HG03108 (cell line): ENCODE measurements around the gene ARCN1.
A peak's percentile ranks its signal among the peaks of the same experiment; 100 is the strongest.

Experiments used
- ATAC-seq: cut with Tn5 transposase; IDR thresholded peaks from one replicate; pipeline ENCODE4 v1.9.1; 2021; ENCODE audit warnings: moderate library complexity; ENCODE audit not compliant: unreplicated experiment

Gene ARCN1

DNA sequence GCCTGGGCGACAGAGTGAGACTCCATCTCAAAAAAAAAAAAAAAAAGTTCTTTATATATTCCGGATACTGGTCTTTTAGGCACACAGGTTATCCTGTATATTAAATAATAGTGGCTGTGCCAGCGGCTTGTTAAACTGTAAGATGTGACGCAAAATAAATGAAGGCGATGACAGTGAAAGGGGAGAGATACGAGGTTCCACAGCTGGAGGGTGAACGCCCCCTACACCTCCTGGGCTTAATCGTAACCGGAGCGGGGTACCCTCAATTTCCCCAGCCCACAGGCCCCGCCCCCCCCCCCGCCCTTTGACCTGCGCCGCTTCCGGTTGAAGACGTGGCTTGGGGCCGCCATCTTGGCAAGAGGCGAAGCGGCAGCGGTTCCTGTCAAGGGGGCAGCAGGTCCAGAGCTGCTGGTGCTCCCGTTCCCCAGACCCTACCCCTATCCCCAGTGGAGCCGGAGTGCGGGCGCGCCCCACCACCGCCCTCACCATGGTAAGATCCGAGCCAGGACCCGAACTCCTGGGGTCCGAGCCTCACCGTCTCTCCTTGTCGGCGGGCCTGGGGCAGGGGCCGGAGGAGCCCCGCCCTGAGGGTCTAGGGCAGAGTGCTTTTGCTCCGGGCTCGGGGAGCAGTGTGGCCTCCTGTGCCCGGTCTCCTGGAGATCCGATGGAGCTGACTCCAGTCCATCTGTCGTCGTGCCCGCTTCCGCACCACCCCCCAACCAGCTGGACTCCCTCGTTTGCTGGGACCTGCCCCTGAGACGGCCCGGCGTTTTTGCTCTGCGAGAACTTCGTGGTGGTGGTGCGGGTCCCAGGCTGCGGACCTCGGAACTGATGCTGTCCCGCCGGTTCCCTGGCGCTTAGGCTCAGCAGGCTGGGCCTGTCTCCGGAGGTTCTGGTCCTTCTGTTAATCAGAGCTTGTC is at the start of gene ARCN1:
Gene ARCN1 (plus strand): TSS at position 349 of the 920 bp plus-strand sequence. CDS start 139 bp downstream, at position 488.
- peak; percentile 57 for ATAC-seq

DNA sequence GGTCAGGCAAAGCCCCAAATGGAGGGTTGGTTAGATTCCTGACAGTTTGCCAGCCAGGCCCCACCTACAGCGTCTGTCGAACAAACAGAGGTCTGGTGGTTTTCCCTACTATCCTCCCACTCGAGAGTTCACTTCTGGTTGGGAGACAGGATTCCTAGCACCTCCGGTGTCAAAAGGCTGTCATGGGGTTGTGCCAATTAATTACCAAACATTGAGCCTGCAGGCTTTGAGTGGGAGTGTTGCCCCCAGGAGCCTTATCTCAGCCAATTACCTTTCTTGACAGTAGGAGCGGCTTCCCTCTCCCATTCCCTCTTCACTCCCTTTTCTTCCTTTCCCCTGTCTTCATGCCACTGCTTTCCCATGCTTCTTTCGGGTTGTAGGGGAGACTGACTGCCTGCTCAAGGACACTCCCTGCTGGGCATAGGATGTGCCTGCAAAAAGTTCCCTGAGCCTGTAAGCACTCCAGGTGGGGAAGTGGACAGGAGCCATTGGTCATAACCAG is 49.6 kb upstream of the ARCN1 start:
- ATAC-seq, result no peak

DNA sequence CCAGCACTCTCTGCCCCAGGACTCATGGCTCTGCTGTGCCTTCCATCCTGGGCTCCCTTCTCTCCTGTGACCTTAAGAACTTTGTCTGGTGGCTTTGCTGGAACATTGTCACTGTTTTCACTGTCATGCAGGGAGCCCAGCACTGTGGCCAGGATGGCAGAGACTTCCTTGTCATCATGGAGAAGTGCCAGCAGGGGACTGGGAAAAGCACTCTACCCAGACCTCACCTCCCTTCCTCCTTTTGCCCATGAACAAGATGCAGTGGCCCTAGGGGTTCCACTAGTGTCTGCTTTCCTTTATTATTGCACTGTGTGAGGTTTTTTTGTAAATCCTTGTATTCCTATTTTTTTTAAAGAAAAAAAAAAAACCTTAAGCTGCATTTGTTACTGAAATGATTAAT is 47.9 kb upstream of the ARCN1 start:
- no peak for ATAC-seq

DNA sequence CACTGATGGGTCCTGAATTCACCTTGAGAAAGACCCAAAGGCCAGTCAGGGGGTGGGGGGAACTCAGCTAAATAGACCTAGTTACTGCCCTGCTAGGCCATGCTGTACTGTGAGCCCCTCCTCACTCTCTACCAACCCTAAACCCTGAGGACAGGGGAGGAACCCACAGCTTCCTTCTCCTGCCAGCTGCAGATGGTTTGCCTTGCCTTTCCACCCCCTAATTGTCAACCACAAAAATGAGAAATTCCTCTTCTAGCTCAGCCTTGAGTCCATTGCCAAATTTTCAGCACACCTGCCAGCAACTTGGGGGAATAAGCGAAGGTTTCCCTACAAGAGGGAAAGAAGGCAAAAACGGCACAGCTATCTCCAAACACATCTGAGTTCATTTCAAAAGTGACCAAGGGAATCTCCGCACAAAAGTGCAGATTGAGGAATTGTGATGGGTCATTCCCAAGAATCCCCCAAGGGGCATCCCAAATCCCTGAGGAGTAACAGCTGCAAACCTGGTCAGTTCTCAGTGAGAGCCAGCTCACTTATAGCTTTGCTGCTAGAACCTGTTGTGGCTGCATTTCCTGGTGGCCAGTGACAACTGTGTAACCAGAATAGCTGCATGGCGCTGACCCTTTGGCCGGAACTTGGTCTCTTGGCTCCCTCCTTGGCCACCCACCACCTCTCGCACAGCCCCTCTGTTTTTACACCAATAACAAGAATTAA is 47.3 kb upstream of the ARCN1 start:
- no peak for ATAC-seq

DNA sequence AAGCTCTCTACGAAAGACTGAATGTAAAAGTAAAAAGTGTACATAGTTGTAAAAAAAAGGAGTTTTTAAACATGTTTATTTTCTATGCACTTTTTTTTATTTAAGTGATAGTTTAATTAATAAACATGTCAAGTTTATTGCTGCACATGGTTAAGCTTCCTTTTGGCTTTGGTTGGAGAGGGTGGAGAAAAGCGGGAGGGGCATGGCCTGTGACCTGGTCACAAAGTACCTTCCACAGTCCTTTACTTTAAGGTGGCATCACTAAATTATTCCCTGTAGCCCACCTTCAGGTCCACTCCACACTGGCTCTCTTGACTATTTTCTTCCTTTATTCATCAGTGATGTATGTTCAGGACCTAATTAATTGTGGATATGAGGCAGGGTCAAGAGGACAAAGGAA is 45.5 kb upstream of the ARCN1 start:
- no peak for ATAC-seq

DNA sequence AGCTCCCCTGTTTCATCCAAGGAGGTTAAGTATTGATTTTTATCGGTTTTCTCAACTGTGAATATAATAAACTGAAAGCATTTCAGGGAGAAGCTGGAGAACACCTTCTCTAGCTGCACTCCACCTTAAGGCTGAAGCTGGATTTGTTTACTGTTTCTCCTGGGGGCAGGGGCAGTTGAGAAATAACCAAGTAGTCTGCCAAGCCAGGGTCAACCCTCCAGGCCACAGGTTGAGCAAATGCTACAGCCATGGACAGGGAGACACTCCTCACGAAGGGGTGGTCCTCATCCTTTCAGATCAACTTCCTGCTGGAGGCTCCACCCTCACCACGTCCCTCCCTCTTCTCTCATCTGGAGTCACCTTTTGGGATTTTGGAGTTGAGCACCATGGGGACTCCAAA is 45.1 kb upstream of the ARCN1 start, which contains the start of gene TTC36:
Gene TTC36 (plus strand): TSS at position 366 of the 400 bp plus-strand sequence. CDS start 21 bp downstream, at position 387.
- no peak for ATAC-seq

DNA sequence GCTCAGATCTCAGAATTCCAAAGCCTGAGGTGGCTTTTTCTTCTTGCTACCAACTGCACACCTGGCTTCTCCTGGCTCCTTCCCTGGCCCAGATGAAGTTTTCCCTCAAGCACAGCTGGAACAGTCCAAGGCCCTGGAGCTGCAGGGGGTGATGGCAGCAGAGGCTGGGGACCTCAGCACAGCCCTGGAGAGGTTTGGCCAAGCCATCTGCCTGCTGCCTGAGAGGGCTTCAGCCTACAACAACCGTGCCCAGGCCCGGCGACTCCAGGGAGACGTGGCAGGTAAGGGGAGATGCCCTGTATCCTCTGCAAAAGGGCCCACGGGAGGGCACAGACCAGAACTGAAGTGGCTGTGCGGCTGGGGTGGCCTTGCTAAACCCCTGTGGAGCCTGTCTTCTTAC is 43.7 kb upstream of the ARCN1 start:
- no peak for ATAC-seq

DNA sequence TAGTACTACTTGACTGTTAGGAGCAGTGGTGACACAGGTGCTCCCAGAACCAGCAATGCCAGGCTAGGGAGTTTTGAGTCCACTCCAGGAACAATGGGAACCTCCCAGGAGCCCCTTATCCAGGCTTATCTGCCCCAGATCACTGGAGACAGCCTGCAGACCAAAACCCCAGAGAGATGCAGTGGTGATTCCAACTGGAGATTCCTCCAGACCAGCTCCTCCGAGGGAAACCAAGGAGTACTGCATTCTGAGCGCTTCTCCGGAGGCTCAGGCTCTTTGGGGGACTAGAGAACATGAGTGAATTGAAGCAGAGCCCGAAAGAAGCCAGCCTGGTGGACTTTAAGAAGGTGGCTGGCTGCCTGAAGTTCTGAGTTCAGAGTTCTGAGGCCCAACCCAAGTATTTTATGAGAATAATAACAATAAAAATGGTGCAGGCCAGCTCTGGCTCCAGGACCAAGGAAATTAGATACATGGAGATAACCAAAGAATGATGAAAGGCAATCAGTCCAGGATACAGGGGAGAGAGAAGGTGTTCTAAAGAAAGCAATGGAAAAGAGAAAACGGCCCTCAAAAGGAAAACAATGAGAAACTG is 42.5 kb upstream of the ARCN1 start:
- no peak for ATAC-seq

DNA sequence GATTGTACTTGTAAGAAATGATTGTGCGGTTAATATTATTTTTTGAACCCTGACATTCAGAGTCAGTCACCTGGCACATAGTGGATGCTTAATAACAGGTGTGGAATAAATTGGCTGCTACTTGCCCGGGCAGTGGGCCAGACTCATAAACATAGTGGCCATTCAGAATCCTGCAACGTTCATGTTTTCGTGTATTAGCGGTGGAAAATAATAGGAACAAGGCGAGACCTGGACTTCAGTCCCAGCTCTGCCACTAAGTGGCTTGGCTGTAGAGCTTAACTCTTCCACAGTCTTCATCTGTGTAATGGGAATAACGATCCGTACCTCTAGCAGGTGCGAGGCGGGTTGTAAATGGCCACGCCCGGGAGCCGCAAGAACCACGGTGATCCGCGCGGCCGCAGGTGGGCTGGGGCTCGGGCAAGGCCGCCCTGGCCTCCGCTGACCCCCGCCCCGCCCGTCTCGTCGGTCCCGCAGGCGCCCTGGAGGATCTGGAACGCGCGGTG is 42.0 kb upstream of the ARCN1 start:
- ATAC-seq, result no peak

DNA sequence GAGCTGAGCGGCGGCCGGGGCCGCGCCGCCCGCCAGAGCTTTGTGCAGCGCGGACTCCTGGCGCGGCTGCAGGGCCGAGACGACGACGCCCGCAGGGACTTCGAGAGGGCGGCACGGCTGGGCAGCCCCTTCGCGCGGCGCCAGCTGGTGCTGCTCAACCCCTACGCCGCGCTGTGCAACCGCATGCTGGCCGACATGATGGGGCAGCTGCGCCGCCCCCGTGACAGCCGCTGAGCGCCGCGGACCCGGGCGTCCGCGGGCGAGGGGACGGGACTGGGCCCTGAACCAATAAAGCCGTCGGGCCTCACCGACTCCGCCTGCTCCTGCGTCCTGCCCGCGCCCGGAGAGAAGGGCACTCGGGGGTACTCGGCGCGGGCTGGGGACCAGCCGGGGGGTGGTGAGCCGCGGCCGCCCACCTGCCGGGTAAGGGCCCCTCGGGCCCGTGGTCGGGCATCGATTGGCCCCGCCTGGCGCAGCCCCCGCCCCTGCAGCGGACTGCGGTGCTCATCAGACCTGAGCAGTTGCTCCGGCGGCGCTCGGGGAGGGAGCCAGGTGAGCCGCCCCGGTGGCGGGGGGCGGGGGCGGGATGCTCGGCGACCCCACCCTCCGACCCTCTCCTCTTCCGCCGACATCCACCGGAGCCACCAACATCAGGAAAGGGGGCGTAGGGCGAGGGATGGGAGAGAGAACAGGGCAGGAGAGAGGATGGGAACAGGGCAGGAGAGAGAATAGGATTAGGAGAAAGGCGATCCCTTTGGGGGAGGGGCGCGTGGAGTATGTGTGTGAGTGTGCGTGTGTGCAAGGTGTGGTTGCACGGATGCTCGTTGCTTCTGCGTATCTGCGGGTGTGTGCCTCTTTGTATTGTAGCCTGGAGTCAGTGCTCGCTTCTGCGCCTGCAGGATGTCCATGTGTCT is 41.3 kb upstream of the ARCN1 start, which contains the start of gene TMEM25:
Gene TMEM25 (plus strand): TSS at position 510 of the 914 bp plus-strand sequence. CDS start 610 bp downstream, outside the sequence.
- peak; percentile 68 for ATAC-seq

DNA sequence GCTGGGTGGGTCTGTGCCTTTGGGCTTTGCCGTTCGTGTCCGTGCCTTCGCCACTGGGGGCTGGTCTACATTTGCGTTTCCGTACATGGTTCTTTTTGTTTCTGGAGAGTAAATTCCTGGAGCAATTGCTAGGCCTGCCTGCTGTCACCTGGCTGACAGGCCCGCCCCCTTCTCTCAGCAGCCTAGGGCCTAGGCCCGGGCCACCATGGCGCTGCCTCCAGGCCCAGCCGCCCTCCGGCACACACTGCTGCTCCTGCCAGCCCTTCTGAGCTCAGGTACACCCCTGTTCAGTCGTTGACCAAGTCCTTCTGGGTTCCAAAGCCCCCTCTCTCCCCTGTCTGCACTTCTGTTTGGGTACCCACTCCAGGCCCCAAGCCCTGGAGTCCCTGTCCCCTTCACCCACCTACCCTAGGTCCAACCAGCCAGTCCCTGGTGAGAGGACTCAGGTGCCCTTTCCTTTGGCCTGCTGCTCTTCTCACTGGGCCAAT is 40.6 kb upstream of the ARCN1 start:
- no peak for ATAC-seq

DNA sequence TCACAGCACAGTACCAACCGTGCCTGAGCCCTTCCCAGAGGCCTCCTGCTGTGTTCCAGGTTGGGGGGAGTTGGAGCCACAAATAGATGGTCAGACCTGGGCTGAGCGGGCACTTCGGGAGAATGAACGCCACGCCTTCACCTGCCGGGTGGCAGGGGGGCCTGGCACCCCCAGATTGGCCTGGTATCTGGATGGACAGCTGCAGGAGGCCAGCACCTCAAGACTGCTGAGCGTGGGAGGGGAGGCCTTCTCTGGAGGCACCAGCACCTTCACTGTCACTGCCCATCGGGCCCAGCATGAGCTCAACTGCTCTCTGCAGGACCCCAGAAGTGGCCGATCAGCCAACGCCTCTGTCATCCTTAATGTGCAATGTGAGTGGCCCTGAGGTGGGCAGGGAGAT is 40.1 kb upstream of the ARCN1 start:
- no peak for ATAC-seq

DNA sequence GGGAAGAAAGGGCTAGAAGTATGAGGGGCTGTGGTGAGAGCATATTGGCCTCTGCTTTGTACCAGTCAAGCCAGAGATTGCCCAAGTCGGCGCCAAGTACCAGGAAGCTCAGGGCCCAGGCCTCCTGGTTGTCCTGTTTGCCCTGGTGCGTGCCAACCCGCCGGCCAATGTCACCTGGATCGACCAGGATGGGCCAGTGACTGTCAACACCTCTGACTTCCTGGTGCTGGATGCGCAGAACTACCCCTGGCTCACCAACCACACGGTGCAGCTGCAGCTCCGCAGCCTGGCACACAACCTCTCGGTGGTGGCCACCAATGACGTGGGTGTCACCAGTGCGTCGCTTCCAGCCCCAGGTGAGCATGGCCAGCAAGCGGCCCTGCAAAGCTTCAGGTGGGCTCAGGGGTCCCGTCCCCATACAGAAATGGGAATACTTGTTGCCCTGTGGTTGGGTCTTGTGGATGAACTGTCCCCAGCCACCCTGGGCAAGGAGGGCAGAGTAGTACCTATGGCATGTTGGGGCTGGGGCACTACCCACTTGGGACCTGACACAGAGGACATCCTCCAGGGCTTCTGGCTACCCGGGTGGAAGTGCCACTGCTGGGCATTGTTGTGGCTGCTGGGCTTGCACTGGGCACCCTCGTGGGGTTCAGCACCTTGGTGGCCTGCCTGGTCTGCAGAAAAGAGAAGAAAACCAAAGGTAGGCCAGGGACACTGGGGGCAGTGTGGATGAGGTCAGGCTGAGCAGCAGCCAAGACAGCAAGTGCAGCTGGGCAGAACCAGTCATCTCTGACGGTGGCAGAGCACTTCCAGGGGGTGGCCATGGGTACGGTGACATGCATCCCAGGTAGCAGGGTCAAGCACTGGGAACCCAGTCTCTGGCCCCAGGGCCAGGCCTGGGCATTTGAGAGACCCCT is 39.1 kb upstream of the ARCN1 start:
- ATAC-seq, result no peak

DNA sequence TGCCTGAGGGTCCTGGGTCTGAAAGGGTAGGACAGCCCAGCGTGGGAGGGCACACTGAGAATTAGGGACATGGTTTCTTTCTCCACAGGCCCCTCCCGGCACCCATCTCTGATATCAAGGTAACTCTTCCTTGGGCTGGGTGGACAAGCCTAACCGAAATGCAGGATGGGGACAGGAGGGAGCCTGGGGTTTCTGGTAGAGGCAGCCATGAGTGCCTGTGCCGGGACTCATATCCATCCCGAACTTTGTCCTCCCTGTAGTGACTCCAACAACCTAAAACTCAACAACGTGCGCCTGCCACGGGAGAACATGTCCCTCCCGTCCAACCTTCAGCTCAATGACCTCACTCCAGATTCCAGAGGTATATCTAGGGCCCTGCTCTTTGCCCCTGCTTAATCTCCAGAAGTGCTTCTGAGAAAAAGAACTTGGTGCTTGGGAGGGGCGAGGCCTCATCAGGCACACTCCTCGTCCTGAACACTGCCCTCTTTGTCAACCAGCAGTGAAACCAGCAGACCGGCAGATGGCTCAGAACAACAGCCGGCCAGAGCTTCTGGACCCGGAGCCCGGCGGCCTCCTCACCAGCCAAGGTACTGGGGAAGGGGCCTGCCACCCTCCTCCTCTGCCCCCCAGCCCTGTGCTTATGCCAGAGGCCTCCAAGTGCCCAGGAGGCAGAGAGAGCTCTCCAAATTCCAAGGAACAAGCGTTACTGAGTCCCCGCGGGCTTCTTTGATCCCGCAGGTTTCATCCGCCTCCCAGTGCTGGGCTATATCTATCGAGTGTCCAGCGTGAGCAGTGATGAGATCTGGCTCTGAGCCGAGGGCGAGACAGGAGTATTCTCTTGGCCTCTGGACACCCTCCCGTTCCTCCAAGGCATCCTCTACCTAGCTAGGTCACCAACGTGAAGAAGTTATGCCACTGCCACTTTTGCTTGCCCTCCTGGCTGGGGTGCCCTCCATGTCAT is 38.2 kb upstream of the ARCN1 start:
- ATAC-seq, result no peak

DNA sequence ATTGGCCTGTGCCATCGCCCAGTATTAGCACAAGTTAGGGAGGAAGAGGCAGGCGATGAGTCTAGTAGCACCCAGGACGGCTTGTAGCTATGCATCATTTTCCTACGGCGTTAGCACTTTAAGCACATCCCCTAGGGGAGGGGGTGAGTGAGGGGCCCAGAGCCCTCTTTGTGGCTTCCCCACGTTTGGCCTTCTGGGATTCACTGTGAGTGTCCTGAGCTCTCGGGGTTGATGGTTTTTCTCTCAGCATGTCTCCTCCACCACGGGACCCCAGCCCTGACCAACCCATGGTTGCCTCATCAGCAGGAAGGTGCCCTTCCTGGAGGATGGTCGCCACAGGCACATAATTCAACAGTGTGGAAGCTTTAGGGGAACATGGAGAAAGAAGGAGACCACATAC is 36.9 kb upstream of the ARCN1 start:
- ATAC-seq, result no peak

DNA sequence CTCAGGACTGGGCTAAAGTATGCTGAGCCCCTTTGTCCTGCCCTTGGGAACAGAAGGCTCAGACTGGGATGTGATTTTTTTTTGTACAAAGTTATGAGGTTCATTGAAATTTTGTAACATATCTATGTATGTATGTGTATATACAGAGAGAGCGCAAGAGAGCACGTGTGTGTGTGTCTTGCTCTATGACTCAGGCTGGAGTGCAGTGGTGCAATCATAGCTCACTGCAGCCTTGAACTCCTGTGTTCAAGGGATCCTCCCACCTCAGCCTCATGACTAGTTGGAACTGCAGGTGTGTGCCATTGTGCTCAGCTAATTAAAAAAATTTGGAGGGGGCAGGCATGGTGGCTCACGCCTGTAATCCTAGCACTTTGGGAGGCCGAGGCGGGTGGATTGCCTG is 35.5 kb upstream of the ARCN1 start:
- ATAC-seq, result no peak

DNA sequence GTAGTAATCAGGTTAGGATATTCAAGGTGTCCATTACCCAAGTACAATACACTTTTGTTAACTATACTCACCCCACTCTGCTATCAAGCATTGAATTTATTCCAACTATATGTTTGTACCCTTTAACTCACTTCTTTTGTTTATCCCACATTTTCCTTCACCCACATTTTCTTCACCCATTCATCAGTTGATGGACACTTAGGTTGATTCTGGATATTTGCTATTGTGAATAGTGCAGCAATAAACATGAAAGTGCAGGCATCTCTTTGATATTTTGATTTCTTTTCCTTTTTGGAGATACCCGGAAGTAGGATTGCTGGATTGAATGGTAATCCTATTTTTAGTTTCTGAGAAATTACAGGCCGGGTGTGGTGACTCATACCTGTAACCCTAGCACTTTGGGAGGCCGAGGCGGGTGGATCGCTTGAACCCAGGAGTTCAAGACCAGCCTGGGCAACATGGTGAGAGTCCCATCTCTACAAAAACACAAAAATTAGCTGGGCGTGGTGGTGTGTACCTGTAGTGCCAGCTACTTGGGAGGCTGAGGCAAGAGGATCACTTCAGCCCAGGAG is 34.7 kb upstream of the ARCN1 start:
- no peak for ATAC-seq
